MM.1S (cell line): ENCODE measurements around the gene IL2.

Experiments
- CTCF ChIP-seq: fragments of 300-600 bp; sonication (generic); IDR thresholded peaks from 2 replicates; pipeline ENCODE4 v1.5.1; 2016; ENCODE audit warnings: antibody characterized with exemption, low read length, mixed read lengths
- EZH2 ChIP-seq: fragments of 300-600 bp; sonication (generic); optimal IDR thresholded peaks from 2 replicates; pipeline ENCODE3; 2017; ENCODE audit warnings: low read depth, mild to moderate bottlenecking, antibody characterized with exemption, low read length, mixed read lengths
- EZH2phosphoT487 ChIP-seq: fragments of 300-600 bp; sonication (generic); IDR thresholded peaks from 2 replicates; pipeline ENCODE4 v1.6.1; 2018; ENCODE audit warnings: antibody characterized with exemption, low read length

- TF ChIP-seq CTCF (no peak), EZH2 (no peak), EZH2phosphoT487 (no peak)
These were observed 22.2 kb downstream of the IL2 start for GRCh38 chr4:122434285-122434684.
